Fibroblast of skin of left quadriceps (primary cell): ENCODE measurements around the gene NREP.
A peak's percentile ranks its signal among the peaks of the same experiment; 100 is the strongest.
"Not testable (repeated sequence)": the region's sequence is repeated elsewhere in the genome, so short reads cannot be mapped to it uniquely, and the experiment has no call there.

ENCODE experiments used
- DNase-seq, 2 experiments: peaks; one replicate each; pipeline ENCODE4 v3.0.0-alpha.2; 2013; ENCODE audit warnings: low read depth in 2 of 2

Gene NREP

GRCh38 chr5:111739416-111739815 lies 17.6 kb downstream of the NREP start:
- no peak for DNase-seq

DNA sequence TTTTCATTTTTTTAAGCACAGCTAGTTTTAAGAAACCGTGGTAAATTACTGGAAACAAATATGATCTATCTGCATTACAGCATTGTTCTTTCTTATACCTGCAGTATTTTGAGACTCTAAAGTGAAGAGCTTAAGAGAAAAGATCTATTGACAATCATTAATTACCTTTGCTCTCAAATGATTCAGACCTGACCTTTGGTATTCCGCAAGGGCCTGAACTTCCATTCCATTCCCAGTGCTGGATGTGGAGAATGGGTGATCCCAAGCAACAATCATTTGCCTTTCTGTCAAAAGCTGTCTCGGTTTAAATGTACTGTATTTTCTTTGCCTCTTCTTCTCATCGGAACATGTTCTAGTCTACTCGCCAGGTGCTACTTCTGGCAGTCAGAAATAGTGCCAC lies 18.9 kb downstream of the NREP start:
- no peak for DNase-seq

GRCh38 chr5:111737716-111738115 lies 19.3 kb downstream of the NREP start:
- no peak for DNase-seq

DNA sequence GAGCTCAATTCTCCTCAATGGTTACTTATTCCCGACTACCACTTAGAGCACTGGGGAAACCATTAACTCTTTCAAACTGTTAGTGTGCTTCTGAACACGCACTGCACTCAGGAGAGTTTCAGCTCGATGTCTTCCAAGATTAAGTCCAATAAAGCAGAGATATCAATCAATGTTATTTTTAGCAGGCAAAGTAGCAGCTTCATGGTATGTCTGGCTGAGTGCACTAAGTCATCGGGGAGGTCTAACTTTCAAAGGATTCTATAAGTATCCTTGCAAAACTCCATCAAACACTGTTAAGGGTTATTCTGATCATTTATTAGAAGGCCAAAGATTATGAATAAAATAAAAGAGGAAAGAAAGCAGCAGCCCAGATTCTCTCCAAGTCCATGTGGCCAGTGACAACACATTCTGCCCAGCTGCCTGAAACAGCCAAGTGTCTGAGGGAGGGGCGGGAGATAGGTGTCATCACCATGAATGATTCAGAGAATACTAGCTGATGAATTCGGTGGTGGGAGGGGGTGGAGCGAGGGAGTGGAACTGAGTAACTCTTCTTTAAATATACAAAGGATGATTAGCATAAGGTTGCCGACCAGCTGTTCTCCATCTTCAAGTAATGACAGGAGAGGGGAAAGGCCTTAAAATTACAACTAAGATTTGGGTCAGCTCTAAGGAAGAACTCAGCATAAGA lies 21.3 kb downstream of the NREP start:
- DNase-seq: peak; percentile 84 to 87

- no peak for DNase-seq
Measured at GRCh38 chr5:111734597-111734996, 22.4 kb downstream of the NREP start.

GRCh38 chr5:111734013-111734412 lies 23.0 kb downstream of the NREP start:
- no peak for DNase-seq

DNA sequence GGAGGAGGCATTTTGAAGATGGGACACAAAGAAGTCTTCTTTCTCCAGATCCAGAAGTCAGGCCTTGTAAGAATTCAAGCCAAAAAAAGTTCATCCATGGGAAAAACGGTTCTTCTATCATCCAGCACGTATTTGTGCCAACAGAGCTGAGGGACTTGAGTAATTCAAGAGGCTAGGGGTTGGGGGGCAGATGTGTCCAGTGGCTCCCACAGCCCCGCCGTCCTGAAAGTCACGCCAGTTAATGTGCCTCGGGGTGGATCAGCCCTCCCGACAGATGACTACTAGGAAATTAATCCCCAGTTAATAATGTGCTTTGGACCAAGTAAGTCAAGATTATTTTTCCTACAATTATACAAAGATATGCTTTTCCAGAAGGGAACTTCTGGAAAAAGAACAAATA lies 23.4 kb downstream of the NREP start:
- DNase-seq: no peak

- no peak for DNase-seq
Measured at GRCh38 chr5:111731638-111732037, 25.4 kb downstream of the NREP start.

- no peak for DNase-seq
Measured at GRCh38 chr5:111730659-111731382, 26.2 kb downstream of the NREP start.

GRCh38 chr5:111728941-111729340 lies 28.1 kb downstream of the NREP start:
- no peak for DNase-seq

- DNase-seq: no peak
Measured at GRCh38 chr5:111726986-111727385, 30.0 kb downstream of the NREP start.

DNA sequence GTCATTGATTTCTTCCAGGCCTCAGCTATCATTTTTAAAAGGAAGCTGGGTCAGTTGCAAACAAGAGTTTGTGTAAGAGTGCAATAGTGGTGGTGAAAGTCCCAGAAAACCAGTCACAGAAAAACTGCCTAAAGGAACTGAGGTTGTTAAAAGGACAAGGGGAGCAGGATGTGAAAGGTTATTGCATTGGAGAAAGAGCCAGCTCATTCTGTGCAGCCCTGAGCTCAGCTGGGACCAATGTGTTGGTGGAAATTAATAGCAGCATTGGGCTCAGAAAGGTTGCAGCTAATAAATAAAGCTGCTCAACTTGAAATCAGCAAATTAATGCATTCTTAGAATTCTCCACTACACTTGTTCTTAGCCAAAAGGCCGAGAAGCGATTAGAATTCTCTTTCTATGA lies 34.9 kb downstream of the NREP start:
- DNase-seq: no peak

GRCh38 chr5:111720333-111720890 lies 36.6 kb downstream of the NREP start:
- no peak for DNase-seq

GRCh38 chr5:111719773-111720172 lies 37.2 kb downstream of the NREP start:
- DNase-seq: no peak

DNA sequence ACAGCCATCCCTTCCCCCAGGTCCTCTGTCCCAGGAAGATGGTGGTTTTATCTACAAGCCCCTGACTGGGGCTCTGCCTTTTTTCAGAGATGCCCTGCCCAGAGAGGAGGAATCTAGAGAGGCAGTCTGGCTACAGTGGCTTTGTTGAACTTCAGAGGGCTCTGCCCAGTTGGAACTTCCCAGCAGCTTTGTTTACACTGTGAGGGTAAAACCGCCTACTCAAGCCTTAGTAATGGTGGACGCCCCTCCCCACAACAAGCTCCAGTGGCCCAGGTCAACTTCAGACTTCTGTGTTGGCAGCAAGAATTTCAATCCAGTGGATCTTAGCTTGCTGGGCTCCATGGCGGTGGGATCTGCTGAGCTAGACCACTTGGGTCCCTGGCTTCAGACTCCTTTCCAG lies 40.2 kb downstream of the NREP start:
- DNase-seq: not testable (repeated sequence)

- no peak for DNase-seq
Measured at GRCh38 chr5:111707630-111708164, 49.3 kb downstream of the NREP start.

GRCh38 chr5:111706345-111706744 lies 50.6 kb downstream of the NREP start:
- no peak for DNase-seq

- DNase-seq: no peak
Measured at GRCh38 chr5:111704452-111705085, 52.4 kb downstream of the NREP start.

DNA sequence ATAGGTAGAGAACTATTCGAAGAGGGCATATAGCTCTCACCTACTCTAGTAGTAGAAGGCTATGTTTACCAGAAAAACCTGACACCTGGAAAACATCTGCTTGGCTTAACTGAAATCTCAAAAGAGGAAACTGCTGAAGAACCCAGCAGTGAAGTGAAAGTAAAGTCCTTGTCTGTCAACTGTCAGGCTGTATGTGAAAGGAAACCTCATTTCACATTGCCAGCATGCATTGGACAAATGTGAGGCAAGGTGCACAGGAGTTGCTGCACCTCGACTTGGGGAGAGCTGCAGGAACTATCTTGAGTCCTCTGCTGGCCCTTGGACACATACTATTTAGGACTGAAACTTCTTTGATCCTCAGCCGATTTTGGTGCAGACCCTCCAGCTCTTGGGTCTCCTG lies 53.3 kb downstream of the NREP start:
- DNase-seq: no peak

DNA sequence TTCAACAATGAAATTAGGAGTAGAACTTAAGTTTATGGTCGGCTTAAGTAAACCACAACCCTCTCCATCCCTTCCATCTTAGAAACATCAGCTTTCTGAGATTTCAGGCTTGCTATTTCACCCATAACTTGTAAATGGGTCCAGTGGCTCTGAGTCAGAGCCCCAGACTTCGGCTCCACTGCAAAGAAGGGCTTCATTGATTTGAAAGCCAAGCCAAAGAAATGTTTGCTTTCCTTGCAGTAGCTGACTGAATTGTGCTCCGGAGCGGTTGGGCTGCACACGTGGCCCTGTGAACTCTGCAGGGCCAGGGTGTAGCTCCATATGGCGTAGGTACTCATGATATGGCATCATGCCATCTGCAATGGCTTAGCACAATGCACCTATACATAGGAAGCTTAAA lies 57.0 kb downstream of the NREP start:
- no peak for DNase-seq

DNA sequence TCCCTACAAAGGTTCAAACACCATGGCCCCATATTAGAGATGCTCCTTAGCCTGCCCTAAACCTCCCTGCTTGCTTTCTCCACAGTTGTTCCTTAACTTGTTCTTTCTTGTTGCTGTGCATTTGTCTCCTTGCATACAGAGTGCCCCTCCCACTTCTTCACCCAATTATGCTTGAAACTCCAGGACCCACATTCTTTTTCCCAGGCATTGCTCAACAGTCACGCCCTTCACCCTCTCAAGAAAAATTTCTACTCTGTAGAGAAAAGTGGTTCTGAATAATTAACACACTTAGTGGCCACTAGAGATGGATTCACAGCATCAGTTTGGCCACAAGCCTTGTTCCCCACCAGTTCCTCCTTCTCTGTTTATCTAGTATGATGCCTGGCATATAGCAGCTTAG lies 57.7 kb downstream of the NREP start:
- DNase-seq: no peak
